PFSK-1 (cell line): Measurements from ENCODE around the gene RBM44.

ENCODE experiments used
- POLR2AphosphoS5 ChIP-seq: IDR thresholded peaks from 2 replicates; pipeline ENCODE4 v1.6.1; 2012; ENCODE audit warnings: low read depth, mild to moderate bottlenecking, control low read depth, low read length, moderate library complexity
- SIN3A ChIP-seq: IDR thresholded peaks from 2 replicates; pipeline ENCODE4 v1.6.1; 2012; ENCODE audit warnings: mild to moderate bottlenecking, low read length, moderate library complexity, borderline replicate concordance; ENCODE audit not compliant: insufficient read depth
- TAF1 ChIP-seq: IDR thresholded peaks from 2 replicates; pipeline ENCODE4 v1.6.1; 2012; ENCODE audit warnings: low read length, control low read depth, borderline replicate concordance; ENCODE audit not compliant: insufficient read depth

DNA sequence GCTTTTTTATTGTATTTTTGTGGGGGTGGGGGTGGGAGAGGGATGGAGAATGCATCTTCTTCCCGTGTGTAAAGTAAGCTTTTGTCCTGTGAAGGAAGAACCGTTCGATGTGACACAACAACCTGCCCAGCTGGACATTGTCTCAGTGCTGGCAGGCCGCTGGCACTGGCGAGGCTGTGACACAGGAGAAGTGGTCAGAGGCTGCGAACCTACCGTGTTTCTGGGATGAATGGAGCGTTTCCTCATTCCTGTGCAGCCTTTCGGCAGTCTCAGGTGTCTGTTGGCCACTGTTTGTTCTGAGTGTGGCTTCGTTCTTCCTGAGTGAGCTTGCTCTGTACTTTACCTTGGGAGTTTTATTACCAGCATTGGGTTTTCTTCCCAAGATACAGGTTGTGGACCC, 68.9 kb downstream of the RBM44 start:
- TF ChIP-seq POLR2AphosphoS5 (no peak), TAF1 (no peak), SIN3A (no peak)
